ENCODE data around the gene LRRC14B.
"Not testable (repeated sequence)": the region's sequence is repeated elsewhere in the genome, so short reads cannot be mapped to it uniquely, and the experiment has no call there.

LRRC14B gene

DNA sequence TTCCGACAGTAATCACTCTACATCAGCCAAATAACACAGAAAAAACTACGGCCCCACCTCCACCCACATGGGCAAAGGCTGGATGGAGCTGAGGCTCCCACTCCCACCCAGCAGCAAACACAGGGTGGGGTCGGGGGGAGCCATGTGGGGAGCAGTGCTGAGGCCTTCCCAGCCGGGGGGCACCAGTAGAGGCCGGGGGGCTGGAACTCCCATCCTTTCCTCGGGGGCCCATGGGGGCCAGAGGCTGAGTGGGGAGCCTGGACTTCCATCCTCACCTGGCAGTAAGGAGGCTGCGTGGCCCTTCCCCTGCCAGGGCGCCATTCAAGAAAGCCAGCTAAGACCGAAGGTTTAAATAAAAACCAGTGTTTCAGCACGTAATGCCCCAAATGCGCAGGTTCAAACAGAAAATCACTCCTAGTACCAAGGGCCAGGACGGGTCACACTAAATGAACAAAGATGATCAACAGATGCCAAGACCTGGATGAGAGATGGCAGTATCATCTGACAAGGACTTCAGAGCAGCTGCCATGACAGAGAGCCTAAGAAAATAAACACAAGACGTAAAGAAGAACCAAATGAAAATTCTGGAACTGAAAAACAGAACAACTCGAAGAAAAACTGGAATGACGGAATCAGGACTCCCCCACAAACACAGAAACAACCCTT is 17.3 kb downstream of the LRRC14B start:
- DNase-seq (ENCODE audit: low read depth) = no peak

- DNase-seq (ENCODE audit: low read depth) = no peak
Observed at GRCh38 chr5:213803-214395, 22.6 kb downstream of the LRRC14B start.

GRCh38 chr5:215256-215655 is 24.0 kb downstream of the LRRC14B start:
- DNase-seq (ENCODE audit: low read depth) = not testable (repeated sequence)

DNA sequence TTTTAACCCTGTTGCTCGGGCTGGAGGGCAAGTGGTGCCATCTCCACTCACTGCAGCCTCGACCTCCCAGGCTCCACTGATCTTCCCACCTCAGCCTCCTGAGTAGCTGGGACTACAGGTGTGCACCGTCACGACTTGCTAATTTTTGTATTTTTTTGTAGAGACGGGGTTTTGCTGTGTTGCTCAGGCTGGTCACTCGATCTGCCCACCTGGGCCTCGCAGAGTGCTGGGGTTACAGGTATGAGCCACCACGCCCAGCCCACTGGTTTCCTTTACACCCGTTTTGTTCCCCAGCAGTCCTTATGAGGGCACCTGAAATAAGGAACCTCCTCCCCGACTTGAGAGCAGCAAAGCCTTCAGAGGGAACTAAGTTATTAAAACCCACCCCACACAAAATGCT is 24.8 kb downstream of the LRRC14B start:
- DNase-seq (ENCODE audit: low read depth) = not testable (repeated sequence)

DNA sequence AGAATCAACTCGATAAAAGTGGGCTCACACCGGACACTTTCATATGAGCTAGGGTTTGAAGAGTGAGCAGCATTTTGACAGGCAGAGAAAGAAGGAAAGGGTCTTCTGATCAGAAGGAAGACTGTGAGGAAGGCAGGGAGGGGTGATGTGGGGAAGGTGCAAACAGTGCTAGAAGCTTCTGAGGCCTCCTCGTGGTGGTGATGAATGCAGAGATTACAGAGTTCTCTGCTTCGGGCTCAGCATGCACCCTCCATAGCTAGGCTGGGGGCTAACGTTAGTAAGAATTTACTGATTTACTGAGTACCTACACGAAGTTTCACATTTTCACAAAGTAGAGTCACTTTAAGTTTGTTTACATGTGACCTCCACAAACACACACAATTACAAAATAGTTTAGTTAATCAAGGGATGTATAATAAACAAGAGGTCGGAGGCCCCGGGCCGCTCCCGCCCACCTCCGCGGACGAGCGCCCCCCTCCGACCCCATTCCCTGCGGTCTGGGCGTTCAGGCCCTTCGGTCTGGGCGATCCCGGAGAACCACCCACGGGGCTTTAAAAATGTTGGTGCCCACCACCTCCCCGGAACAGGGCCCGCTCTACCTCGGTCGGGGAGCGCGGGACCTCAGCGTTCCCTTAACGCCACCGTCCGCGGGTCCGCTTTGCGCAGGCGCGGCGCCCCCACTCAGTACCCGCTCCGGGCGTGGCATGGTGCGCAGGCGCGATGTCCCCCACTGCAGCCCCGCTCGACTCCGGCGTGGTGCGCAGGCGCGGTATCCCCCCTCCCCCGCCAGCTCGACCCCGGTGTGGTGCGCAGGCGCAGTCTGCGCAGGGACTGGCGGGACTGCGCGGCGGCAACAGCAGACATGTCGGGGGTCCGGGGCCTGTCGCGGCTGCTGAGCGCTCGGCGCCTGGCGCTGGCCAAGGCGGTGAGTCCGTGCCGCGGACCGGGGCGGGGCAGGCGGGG is 26.5 kb downstream of the LRRC14B start, which contains the start of the genes CCDC127 and SDHA:
Gene CCDC127, minus strand, starts transcription at position 660 of the 963 bp plus-strand sequence. CDS start 1,304 bp downstream, outside the sequence.
Gene SDHA, plus strand, starts transcription at position 827 of the 963 bp plus-strand sequence. Its CDS starts 36 bp downstream, at position 863.
- peak; percentile 96 for DNase-seq (ENCODE audit: low read depth)

DNA sequence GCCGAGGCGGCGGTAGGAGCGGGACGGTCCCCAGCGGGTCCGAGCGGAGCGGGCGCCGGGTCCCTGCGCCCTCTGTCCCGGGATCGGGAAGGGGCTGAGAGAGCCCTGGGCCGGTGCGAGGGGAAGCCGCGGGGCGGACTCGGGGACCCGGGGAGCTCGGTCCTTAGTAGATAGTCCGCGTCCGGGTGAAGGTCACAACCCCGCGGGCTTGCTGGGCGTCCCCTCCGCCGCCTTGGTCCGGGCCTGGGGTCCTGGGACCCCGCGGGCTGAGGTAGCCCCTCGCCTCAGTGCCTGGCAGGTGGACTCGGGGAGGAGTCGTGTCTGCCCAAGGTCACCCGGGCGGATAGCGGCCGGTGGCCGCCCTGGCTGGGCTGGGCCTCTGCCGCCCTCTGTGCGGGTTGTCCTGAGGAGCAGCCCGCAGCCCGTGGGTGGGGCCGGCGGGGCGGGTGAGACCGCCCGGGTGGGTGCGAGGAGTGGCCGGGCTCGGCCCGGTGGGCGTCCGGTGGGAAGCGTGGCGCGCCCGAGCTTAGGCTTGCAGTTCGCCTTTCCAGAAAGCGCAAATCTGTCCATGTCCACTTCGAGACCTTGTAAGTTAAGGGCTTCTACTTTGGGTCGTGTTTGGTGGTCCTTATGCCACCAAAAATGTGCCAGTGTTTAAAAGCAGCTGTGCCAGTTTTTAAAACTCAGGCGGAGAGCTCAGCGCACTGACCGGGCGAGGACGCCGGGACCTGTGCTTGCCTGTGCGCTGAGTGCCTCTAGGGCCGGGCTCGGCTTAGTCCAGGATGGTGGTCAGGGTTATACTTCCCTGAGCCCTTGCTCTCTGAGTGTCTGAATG is 27.4 kb downstream of the LRRC14B start:
- no peak for DNase-seq (ENCODE audit: low read depth)

DNA sequence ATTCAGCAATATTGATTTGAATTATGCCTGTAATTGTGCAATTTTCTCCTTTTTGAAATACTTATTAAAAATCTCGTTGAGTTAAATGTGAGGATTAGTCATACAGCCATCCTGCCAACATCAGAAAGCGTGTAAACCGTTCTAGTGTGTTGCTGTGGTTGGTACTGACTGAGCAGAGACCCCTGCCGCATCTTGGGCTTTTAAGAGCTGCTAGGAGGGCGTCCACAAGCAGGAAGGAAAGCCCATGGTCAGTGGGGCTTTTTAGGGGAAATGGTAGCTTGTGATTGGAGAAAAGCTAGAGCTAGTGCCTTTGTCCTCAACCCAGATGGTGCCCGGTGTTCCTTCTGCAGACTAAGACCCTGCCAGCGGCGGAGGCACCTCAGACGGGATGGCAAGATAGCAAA is 28.2 kb downstream of the LRRC14B start:
- DNase-seq (ENCODE audit: low read depth) = no peak

DNA sequence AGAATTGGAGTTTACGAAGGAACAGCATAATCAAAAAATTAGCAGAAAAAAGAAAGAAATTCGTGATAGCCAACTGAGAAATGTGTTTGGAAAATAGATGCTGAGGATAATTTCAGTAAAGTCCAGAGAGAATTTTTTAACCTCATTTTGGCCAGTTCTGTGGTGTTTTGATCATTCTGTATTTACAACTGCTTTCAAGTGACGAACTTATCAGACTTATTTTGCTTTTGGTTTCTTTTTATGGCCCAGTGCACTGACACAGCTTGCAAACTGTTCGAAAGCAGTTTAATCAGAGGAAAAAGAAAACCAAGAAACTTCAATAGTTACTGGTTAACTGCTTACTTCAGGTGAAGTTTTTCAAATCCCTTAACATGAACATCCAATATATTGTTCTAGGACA is 28.7 kb downstream of the LRRC14B start:
- DNase-seq (ENCODE audit: low read depth) = no peak

DNA sequence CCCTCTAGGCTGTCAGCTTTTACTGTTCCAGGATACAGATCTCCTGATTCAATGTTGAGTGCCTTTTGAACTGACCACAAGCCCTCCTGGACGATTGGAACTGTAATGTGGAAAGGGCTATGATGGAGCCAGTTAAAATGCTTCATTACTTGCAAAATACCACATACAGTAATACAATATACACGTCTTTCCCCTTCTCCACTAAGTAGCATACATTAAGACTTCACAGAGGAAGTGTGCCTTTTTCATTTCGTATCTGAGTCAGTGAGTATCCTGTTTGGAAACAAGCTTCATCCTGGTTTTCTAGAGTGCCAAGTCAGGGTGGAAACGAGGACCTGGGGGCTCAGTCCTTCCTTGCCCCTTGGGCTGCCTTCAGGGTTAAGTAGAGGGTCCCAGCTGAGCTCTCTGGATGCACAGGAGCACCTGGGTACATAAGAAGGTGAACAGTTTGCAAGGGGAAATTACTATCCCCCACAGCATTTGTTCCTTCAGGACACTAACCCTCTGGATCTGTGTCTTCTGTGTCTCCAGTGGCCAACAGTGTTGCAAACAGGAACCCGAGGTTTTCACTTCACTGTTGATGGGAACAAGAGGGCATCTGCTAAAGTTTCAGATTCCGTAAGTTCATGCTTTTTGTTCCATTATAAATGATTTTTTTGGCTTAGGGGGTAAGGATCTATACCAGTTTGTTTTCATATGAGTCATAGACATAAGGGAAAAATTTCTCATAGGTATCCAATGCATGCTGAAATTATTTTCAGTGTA is 31.8 kb downstream of the LRRC14B start:
- DNase-seq (ENCODE audit: low read depth) = not testable (repeated sequence)

DNA sequence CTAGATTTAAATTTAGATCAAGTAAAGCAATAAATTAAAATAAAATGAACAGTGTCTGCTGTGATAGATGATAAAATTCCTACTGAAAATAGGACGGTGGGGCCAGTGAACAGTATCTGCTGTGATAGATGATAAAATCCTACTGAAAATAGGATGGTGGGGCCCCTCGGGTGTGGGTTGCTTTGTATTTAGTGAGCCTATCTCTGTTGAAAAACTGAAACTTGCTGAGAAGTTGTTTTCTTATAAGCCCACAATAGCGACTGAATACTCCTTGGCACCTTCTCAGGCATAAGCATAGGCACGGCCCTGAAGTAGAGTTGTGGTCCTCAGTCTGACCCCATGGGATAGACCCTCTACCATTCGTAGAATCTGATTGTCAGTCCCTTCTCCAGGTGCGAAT is 32.5 kb downstream of the LRRC14B start:
- no peak for DNase-seq (ENCODE audit: low read depth)

DNA sequence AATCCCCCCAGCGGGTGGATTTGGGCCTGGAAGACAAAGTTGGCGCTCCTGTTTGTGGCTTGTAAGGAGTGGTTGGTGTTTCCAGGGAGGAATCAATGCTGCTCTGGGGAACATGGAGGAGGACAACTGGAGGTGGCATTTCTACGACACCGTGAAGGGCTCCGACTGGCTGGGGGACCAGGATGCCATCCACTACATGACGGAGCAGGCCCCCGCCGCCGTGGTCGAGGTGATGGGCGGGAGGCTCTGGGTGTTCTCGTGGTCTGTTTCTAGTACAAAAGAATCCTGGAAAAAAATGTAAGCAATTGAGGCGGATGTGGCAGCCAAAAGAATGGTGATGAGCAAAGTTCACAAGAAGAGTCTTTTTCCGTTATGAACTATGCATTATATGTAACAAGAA is 34.0 kb downstream of the LRRC14B start:
- no peak for DNase-seq (ENCODE audit: low read depth)

DNA sequence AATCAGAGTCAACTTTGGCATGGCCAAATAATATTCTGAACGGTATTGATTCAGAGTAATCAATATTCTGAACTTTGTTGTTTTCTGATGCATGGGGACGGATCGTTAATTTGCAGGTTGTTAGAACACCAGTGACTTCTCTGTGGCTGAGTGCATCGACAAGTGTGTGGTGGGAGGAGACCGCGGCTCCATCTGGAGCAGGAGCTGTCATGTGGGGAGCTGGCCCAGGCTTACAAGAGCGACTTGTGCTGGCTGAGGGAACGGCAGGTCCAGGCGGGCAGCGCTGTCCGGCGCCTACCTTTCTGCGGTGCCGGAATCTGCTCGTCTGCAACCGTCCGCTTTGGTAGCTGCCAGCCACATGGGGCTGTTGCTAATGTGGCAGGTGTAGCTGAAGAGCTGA is 36.1 kb downstream of the LRRC14B start:
- DNase-seq (ENCODE audit: low read depth) = not testable (repeated sequence)

DNA sequence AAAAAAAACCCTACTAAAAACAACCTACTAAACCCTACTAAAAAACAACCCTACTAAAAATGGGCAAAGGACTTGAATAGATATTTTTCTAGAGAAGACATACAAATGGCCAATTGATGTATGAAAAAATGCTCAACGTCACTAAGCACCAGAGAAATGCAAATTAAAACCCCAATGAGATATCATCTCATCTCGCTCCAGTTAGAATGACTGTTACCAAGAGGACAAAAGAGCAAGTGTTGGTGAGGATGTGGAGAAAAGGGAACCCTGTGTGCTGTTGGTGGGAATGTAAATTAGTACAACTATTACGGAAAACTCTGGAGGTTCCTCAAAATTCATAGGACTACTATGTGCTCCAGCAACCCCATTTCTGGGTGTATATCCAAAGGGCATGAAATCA is 37.6 kb downstream of the LRRC14B start:
- no peak for DNase-seq (ENCODE audit: low read depth)

- no peak for DNase-seq (ENCODE audit: low read depth)
Observed at GRCh38 chr5:230711-231110, 39.4 kb downstream of the LRRC14B start.

GRCh38 chr5:231661-232060 is 40.4 kb downstream of the LRRC14B start:
- no peak for DNase-seq (ENCODE audit: low read depth)

DNA sequence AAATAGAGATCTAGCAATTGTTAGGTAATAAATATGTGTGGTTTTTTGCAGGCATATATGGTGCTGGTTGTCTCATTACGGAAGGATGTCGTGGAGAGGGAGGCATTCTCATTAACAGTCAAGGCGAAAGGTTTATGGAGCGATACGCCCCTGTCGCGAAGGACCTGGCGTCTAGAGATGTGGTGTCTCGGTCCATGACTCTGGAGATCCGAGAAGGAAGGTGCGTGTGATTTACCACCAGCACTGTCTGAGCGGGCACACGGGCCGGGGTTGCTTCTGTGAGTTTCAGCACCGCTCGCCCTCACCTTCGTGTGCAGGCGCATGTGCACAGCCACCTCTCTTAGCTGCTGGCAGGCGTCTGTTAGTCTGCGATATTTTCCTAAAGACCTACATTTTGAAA is 42.1 kb downstream of the LRRC14B start:
- not testable (repeated sequence) for DNase-seq (ENCODE audit: low read depth)

DNA sequence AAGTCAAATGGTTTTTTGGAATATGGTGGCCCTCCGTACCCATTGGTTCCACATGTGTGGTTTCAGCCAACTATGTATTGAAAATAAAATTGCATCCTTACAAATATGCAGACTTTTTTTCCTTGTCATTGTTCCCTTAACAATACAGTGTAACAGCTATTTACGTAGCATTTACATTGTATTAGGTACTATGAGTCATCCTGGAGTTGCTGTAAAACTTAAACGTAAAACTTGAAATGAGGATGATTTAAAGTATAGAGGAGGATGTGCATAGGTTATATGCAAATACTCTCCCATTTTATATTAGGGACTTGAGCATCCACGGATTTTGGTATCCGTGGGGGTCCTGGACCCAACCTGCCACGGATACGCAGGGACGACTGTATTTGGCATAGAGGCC is 43.2 kb downstream of the LRRC14B start:
- DNase-seq (ENCODE audit: low read depth) = no peak

DNA sequence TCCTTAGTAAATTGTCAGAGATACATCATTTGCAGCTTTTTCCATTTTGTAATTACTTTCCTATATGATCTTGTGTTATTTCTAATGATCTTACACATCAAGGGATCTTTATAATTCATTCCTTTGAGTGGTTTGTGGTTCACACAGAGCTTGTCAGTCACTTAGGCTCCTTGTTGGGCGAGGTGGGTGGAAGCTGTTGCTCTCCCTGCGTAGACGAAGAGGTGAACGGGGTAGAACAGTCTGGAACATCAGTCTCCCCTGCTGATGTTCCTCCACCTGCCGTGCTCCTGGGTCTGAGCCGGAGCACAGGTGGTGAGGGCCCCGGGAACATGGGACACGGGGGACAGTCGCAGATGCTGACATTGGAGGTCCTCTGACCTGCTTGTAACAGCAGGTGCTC is 44.2 kb downstream of the LRRC14B start:
- not testable (repeated sequence) for DNase-seq (ENCODE audit: low read depth)

DNA sequence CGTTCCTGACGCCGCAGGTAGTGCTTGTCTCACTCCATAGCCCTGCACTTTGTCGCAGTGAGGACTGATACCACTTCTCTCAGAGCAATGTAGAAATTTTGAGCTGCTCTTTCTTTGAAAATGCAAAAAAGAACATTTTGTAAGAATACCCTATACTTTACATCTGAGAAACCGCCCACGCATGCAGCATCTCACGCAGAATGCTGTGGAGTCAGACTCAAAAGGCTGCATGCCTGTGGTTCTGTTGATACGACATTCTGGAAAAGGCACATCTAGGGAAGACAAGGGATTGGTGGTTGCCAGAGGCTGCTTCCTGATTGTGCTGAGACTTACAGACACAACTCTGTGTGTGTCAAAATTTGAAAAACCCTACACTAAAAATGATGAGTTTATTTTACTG is 46.6 kb downstream of the LRRC14B start:
- DNase-seq (ENCODE audit: low read depth) = not testable (repeated sequence)

- DNase-seq (ENCODE audit: low read depth) = not testable (repeated sequence)
Observed at GRCh38 chr5:240550-240949, 49.3 kb downstream of the LRRC14B start.
